Activated CD4-positive, alpha-beta T cell treated with anti-CD3 and anti-CD28 coated beads, Interleukin-2, Interleukin-6, amounts not matched to agents 100 ng/mL and 50 ng/mL, durations not matched to agents 16 hours and 8 hours (primary cell): Measurements from ENCODE around the gene MAP4K3.

Experiments used
- DNase-seq: peaks from one replicate; pipeline ENCODE4 v3.0.0-alpha.2; 2020

Gene MAP4K3

GRCh38 chr2:39436592-39437521, at the start of gene MAP4K3:
Gene MAP4K3, minus strand, starts transcription at chr2:39437285. Its CDS starts 298 bp downstream, at chr2:39436987.
- DNase-seq, result peak; percentile 94

- no peak for DNase-seq
Observed at GRCh38 chr2:39486071-39486470, 49.0 kb upstream of the MAP4K3 start.

DNA sequence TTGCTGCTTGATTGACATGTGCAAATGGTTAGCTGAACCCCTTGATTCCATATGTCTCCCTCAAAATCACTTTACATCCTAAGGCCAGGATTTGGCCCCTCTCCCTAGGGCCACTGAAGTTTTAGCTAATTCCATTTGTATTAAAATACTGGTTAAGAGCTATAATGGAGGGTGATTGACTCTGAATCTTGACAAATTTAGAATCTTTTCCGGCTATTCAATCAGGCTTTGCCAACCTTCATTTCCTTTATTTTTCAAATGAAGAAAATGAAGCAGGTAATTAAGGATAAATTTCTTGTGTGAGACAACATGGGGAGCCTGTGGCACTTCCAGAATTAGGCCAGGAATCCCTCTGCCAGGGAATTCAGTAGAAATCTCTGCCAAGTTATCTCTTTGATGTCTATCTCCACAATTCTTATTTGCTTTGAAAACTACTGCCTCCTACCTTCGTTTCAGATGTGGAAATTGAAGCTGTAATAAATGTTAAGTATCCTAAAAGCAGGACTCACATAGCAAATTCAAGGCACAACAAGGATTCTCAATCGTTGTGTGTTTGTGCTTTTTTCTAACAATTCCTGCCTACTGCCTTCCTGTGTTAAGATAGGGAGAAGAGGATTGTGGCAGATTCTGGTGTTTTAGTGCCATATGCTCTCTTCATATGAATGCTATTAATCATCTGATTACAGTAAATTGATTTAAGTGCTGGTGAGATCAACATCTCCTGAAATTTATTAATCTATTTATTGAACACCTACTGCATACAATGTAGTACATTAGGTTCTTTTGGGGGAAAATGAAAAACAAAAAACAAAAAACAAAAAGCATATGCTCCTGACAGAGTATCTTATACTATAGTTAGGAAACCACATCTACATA, 47.8 kb upstream of the MAP4K3 start:
- no peak for DNase-seq

GRCh38 chr2:39484206-39484605, 47.1 kb upstream of the MAP4K3 start:
- no peak for DNase-seq

GRCh38 chr2:39483534-39483933, 46.4 kb upstream of the MAP4K3 start:
- DNase-seq, result no peak

GRCh38 chr2:39481611-39482010, 44.5 kb upstream of the MAP4K3 start:
- DNase-seq, result no peak

DNA sequence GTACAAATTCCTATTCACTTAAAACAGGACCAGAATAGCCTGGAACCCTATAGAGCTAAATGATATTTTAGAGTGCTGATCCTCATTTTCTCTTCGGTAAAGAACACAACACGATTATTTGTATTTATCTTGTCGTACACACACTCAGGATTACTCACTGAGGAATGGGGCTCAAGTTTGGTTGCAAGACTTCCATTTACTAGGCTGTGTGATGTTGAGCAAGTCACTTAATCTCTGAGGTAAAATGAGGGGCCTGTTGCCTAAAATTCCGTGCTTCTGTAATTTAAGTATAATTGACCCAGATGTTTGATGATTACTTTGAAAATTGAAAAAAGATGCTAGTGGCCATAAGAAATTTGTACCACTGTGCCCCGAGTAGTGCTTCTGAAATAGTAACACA, 42.6 kb upstream of the MAP4K3 start:
- no peak for DNase-seq

GRCh38 chr2:39479053-39479670, 42.1 kb upstream of the MAP4K3 start:
- DNase-seq, result no peak

- no peak for DNase-seq
Observed at GRCh38 chr2:39476524-39476923, 39.4 kb upstream of the MAP4K3 start.

DNA sequence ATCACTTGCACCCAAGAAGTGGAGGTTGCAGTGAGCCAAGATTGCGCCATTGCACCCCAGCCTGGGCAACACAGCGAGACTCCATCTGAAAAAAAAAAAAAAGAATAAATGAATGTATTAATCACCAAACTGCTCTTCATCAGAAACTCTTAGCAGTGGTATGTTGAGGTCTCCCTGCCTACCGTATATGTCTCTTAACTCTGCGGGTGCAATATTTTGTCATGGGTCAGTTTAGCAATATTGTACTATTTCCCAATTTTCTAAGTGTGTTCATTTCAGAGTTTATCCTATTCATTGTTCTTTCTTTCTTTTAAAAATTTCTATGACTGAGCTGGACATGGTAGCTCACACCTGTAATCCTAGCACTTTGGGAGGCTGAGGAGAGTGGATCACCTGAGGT, 37.9 kb upstream of the MAP4K3 start:
- no peak for DNase-seq

GRCh38 chr2:39470580-39470979, 33.5 kb upstream of the MAP4K3 start:
- no peak for DNase-seq

DNA sequence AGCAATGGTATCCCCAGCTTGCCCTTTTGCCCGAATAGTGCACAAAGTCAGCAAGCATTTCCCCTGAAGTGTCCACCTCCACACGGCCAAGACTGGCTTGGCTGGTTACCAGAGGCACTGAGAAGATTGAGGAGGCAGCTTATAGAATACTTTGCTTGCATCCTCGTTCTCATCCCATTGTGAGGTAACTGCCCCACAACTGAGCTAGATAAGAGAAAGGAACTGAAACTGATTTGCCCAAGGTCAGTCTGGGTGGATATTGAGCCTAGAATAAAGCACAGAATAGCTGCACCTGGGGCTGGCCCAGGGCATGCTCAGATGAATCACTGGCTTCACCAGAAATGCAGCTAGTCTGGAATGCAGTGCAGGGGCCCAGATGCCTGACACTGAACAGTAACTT, 32.7 kb upstream of the MAP4K3 start:
- no peak for DNase-seq

GRCh38 chr2:39468579-39469451, 31.7 kb upstream of the MAP4K3 start:
- no peak for DNase-seq

- no peak for DNase-seq
Observed at GRCh38 chr2:39466311-39466710, 29.2 kb upstream of the MAP4K3 start.

- DNase-seq, result no peak
Observed at GRCh38 chr2:39464864-39465263, 27.8 kb upstream of the MAP4K3 start.

GRCh38 chr2:39455826-39456225, 18.7 kb upstream of the MAP4K3 start:
- no peak for DNase-seq

- no peak for DNase-seq
Observed at GRCh38 chr2:39452396-39452795, 15.3 kb upstream of the MAP4K3 start.

DNA sequence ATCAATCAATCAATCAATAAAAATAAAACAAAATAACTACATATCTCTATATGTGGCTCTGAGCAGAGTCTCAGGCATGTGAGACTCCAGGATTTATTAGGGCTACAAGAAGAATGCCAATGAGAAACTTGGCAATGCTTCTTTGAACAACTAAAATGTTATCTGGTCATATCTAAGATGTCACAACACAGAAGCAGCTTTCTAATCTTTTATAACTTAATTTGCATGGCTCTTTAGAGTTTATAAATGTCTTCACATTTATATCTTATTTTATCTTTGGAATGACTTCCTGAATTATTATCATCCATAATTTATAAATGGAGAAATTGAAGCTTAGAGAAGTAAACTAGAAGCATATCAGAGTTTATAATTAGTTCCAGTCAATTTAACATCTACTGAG, 14.9 kb upstream of the MAP4K3 start:
- DNase-seq, result no peak

GRCh38 chr2:39448169-39448502, 11.1 kb upstream of the MAP4K3 start:
- DNase-seq, result no peak

DNA sequence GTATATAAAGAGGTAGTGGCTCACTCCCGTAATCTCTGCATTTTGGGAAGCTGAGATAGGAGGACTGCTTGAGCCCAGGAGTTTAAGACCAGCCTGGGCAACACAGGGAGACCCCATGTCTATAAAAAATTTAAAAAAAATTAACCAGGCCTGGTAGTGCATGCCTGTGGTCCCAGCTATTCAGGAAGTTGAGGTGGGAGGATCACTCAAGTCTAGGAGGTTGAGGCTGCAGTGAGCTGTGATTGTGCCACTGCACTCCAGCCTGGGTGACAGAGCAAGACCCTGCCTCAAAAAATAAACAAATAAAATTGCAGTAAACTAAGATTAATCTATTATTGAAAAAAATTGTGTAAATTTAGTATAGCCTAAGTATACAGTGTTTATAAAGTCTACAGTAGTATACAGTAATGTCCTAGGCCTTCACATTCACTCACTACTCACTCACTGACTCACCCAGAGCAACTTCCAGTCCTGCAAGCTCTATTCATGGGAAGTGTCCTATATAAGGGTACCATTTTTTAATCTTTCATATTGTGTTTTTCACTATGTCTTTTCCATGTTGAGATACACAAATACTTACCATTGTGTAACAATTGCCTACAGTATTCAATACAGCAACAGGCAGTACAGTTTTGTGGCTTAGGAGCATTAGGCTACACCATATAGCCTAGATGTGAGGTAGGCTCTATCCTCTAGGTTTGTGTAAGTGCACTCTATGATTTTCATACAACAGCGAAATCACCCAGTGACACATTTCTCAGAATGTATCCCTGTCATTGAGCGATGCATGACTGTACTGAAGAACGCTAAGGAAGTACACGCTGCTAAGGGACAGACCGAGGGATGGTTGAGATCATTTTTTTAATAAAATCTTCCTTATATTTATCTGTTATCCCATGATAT, 10.4 kb upstream of the MAP4K3 start:
- DNase-seq, result no peak

DNA sequence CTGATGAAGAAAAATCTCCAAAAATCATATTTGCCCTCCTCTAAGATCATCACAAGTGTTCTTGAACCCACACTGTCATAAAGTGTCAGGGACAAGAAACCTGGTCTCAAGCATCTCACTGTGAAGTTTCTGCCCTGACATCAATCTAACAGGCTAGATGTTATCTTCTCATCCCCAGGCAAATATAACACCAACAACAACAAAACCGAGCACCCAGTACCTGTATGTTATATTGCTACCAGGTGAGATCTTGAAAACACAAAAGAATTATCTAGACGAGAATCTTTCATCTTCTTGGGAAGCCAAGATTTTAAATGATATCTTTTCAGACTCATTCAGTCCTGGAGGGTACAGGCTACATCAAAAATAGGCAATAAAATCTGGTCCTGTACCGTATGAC, 8.8 kb upstream of the MAP4K3 start:
- no peak for DNase-seq
